HG03025 (cell line): ENCODE measurements around the gene C1QB.

Experiments
- ATAC-seq: cut with Tn5 transposase; IDR thresholded peaks from one replicate; pipeline ENCODE4 v1.9.1; 2021; ENCODE audit warnings: mild to moderate bottlenecking, moderate library complexity; ENCODE audit not compliant: unreplicated experiment, low FRiP score

The C1QB gene

GRCh38 chr1:22652881-22653316 is at the start of gene C1QB:
C1QB (plus strand) TSS chr1:22653236; CDS start chr1:22659463, 6,227 bp downstream.
- no peak for ATAC-seq

DNA sequence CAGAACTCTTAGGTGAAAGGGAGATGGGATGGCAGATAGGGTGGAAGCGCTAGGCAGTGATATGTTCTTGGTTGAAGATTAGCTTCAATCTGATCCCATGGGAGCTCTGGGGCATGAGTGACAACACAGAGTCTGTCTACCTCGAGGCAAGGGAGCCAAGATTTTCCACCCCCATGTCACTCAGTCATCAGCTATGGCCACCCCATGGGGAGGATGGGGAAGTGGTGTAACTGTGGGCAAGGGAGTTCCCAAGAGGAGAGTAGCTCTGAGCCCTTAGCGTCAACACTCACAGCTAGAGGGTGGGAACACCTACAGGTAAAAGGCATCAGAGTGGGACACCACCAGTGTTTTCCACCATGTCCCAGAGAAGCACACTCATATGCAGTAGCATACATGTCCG is 46.9 kb upstream of the C1QB start:
- no peak for ATAC-seq

DNA sequence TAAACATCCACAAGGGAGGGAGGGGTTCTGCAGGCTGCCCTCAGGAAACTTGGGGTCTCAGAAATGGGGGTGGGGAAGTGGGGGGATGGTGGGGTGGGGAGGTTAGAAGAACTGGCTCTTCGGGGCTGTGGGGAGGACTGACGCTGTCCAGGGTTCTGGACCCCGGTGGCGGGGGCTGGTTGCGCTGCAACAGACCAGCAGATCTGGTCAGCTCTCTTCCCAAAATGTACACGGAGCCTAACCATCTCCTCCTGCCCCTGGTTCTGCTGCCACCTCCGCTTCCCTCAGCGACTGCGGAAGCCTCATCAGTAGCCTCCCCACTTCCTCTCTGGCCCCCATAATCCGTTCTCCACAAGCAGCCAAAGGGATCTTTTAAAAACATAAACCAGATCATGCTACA is 45.9 kb upstream of the C1QB start:
- ATAC-seq = no peak

DNA sequence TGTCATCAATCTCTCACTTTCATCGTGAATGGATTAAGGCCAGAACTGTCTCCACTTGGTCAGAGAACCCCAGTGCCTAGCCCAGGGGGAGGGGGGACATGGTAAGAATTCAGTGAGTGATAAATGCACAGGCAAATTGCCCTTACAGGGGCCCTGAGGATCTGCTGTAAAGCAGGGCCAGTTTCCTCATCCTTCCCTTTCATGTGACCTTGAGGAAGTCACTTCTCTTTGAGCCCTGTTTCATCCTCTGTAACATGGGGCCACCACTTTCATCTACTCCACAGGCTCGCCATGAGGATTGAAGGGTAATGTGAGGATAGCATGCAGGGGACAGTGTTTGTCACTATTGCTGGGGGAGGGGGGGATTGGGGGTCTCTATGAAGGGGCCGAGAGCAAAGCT is 44.7 kb upstream of the C1QB start:
- no peak for ATAC-seq

DNA sequence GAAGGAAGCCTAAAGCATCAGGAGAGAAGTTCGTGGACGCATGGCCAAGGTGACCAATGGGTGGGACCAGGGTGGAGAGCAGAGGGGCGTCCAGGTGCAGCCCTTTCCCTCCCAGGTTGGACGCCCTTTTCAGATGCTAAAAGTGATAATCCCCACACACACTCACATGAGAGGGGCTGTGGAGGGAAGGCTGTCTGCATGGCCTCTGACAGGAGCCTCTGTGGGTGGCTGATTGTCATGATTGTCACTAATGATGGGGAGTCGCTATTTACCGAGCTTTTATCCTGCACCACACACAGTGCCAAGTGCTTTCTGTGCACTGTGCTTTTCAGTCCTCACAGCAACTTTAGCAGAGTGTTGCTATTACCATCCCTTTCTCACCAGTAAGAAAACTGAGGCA is 43.7 kb upstream of the C1QB start:
- ATAC-seq = no peak

GRCh38 chr1:22611530-22611947 is 41.5 kb upstream of the C1QB start:
- ATAC-seq = no peak

GRCh38 chr1:22612671-22613571 is 40.1 kb upstream of the C1QB start:
- ATAC-seq = no peak

DNA sequence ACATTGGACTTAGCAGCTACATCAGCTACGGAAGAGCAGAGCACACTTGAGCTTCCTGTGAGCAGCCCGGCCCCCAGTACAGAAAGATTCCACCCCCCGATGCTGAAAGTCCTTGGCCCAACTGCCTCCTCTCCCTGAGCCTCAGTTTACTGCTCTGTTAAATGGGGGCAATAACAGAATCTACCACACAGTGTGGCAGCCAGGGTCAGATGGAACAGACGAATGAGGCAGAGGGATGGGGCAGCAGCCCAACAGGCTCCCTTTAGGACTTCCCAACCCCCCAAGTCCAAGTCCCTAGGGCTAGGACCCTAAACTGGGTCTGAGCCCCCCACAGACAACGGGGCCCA is 39.5 kb upstream of the C1QB start:
- no peak for ATAC-seq

DNA sequence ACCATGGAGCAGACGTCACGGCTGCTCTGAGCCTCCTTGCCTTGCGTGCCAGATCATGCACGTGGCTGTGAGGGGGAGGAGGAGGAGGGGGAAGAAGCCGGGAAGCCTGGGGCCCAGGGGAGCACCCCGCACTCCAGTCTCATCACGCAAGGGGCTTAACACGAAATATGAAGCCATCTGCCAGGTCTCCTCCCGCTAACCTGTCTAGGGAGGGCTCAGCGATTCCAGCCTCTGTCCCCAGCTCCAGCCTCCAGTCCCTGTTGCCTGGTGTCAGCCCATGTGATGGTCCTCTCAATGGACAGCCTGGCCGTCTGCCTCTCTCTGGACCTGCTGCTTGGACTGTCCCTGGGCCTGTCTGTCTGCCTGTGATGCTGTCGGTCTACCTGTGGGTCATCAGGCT is 39.1 kb upstream of the C1QB start:
- no peak for ATAC-seq

GRCh38 chr1:22615886-22616285 is 37.1 kb upstream of the C1QB start:
- ATAC-seq = no peak

DNA sequence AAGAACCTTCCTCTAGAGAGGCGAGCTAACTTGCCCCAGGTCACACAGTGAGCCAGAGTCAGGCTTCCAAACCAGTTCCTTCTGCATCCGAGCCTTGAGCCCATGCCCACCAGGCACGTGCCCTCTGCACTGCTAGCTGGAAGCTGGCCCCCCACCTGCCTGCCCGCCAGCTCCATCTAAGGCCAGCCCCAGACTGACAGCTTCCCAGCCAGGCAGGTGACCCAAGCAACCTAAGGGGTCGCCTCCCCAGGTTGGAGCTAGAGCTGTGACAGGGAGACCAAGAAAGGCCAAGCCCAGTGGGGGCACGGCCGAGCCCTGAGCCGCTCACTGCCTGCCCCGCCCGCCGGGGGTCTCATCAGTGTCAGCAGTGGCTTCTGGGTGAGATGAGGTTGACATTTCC is 36.5 kb upstream of the C1QB start:
- no peak for ATAC-seq

GRCh38 chr1:22618056-22618455 is 35.0 kb upstream of the C1QB start:
- ATAC-seq = no peak

DNA sequence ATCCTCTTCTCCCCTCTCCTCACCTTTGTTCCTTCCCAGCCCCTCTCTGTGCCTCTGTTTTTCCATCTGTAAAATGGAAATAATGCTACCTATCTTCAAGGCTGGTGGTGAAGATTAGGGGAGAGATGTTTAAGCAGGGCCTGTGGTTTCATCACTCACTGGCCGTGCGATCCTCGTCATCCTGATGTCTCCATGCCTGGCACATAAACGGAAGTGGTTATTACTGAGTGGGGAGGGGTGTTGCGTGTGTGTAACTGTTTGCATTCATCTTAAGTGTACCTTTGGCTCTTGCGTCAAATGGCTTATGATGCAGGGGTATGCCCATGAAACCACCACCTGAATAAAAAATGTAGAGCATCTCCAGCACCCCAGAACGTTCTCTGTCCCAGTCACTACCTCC is 33.8 kb upstream of the C1QB start:
- ATAC-seq = no peak

DNA sequence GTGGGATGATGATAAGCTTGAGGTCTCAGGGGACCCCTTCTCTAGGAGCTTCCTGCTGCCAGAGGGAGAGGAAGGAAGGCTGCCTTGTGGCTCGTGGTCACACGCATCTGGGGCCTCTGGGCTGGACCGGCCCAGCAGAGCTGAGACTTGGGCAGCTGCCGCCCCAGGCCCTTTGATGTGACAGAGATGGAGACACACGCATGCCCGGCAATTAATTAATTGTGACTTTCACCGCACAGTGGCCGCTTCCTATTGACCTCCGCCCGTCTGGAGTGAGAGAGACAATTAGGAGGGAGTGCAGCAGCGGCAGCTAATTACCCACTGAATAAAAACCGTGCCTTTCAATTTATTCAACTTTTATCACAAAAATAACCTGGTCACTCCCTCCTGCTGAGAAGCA is 33.2 kb upstream of the C1QB start:
- no peak for ATAC-seq

- ATAC-seq = no peak
Measured at GRCh38 chr1:22621761-22622160, 31.3 kb upstream of the C1QB start.

- no peak for ATAC-seq
Measured at GRCh38 chr1:22625262-22625925, 27.6 kb upstream of the C1QB start.

DNA sequence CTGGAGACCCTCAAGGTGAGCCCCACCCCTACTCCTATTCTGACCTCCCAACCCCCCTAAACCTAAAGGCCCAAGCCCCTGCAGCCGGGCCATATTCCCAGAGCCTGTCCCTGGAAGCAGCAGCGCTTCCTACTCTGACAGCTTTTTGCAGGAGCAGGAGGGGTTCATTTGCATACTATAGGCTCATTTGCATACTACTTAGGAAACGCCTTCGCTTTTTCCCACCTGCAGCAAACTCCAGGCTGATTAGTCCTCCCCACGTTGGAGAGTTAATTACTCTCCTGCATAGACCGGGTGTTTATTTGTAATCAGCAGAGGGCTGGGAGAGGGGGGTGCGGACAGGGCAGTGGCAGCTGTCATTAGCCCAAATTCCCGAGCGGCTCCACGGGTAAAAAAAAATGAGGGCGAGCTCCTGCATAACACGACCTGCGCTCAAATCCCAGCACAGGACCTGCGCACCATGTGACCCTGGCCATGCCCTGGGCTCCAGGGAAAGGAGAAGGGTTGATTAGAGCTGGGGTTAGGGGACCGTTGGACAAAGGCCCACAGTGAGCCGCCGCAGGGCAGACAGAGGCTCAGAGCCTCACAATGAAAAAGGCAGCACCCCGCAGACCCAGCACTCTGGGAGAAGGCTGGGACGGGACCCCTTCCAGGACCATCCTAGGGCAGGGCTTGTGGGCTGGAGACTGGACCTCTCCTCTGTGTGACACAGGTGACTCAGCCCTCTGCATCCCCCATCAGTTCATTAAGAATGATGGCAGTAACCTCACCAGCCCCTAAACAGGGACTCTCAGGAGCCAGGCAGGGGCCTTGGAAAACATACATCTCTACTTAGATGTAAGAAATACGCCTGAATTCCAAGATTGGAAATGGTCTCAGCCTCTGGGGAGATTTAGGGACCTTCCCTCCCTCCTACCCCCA is 26.5 kb upstream of the C1QB start:
- no peak for ATAC-seq

GRCh38 chr1:22627331-22627730 is 25.7 kb upstream of the C1QB start:
- no peak for ATAC-seq

GRCh38 chr1:22628698-22629444 is 24.2 kb upstream of the C1QB start:
- no peak for ATAC-seq

- ATAC-seq = no peak
Measured at GRCh38 chr1:22629886-22630285, 23.1 kb upstream of the C1QB start.
